Activated gamma-delta T cell treated with Interleukin-2 at 50 U/mL for 16 hours (primary cell): Measurements from ENCODE around the gene CBX2.

ENCODE experiments used
- DNase-seq: peaks from one replicate; pipeline ENCODE4 v3.0.0-alpha.2; 2020

The CBX2 gene

DNA sequence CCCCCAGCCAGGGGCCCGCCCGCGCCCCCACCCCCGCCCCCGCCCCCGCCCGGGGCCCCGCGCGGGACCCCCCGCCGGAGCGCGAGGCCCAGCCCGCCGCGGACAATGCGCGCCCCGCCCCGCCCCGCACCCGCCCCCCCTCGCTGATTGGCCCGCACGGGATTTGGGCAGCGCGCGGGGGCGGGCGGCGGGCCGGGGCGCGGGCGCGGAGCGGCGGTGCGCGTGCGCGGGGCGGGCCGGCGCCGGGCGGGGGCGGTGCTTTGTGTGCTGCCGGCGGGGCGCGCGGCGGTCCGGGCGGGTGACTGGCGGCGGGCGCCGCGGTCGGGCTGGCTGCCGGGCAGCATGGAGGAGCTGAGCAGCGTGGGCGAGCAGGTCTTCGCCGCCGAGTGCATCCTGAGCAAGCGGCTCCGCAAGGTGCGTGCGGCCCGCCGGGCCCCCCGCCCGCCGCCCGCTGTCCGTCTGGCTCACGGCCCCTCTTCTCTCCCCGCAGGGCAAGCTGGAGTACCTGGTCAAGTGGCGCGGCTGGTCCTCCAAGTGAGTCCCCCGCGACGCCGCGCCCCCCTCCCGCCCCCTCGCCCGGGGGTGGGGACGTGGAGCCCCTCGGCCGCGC lies at the start of gene CBX2:
TSS of gene CBX2 (plus strand) at position 255 of the 610 bp plus-strand sequence. CDS start at position 343, 88 bp downstream.
- peak; percentile 77 for DNase-seq

DNA sequence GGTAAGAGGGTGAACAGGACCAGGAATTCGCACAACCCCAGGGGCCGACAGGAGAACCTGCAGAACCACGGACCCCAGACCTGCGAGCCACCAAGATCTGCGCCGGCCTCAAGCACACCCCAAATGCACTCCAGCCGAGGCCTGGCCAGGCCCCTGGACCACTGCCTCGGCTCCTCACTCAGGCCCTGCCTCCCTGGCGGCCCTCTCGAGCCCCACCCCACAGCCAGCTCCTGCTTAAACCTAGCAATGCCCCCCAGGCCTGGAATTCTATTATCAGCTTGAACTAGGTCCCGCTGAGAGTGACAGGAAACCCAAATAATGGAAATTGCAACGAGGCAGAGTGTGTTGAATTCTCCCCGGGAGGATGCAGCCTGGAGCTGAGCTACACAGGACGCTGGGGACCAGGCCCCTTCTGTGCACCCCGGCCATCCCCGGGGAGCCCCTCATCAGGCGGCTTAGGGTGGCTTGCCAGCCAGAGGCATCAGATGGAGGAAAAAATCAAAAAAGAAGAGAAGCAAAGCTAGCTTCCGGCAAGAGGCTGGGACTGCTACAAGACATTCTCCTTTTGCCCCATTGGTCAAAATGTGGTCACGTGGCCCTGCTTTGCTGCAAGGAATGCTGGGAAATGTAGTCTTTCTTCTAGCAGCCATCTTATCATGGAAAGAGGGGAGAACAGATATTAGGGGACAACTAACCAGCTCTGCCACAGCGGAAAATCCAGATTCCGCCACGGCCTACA lies 49.6 kb upstream of the CBX2 start:
- peak; percentile 73 for DNase-seq

DNA sequence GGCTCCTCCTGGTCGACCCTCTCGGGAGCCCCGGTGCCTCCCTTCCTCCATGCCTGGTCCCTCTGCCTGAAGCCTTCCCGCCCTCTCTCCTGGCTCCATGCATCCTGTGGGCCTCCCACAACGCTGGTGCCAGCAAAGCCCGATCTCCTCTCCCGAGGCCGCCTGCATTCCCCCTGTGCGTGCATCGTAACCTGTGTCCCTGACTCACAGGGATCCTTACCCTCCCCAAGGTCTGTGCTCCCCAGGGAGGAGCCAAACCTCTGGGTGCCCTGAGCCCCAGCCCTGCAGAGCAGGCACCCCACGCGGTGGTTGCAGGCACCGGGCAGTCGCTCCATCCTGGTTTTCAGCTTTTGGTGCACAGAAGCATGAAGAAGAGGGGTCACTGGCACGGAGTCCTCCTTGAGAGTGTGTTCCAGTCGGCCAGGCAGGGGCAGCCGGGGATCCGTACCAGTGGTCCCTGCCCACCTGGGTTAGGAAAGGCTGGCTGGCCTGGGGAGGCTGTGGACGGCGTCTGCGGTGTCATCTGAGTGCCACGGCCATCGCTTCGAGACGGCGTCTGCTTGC lies 49.0 kb upstream of the CBX2 start:
- no peak for DNase-seq

DNA sequence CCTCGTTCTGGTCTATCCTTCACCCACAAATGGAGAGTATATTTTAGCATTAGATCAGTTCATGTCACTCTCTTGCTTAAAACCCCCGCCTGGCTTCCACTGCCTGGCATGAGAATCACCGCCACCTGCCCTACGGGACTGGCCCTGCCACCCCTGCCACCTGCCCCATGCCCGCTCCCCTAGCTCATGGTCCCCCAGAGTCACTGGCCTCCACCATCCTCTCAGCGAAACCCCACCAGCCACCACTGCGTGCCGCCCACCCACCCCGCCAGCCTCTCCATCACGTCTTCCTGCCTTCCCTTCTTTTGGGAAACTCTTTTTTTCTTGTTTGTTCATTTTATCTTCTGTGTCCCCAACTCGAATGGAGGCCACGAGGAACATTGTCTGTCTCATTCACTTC lies 48.2 kb upstream of the CBX2 start:
- DNase-seq, result no peak

DNA sequence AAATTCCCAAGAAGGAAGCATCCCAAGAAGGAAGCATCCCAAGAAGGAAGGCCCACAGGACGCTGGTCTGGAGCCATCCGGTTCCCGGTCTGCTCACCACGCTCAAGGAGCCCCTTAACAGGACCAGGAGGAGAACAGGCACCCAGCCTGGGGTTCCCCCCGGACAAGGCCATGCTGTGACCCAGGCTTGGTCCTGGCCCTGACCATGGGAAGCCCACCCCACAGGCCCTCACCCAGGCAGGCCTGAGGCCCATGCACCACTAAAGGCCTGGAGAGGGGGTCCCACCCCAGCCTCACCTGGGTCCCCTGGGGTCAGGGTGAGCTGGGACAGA lies 47.5 kb upstream of the CBX2 start:
- DNase-seq, result no peak

DNA sequence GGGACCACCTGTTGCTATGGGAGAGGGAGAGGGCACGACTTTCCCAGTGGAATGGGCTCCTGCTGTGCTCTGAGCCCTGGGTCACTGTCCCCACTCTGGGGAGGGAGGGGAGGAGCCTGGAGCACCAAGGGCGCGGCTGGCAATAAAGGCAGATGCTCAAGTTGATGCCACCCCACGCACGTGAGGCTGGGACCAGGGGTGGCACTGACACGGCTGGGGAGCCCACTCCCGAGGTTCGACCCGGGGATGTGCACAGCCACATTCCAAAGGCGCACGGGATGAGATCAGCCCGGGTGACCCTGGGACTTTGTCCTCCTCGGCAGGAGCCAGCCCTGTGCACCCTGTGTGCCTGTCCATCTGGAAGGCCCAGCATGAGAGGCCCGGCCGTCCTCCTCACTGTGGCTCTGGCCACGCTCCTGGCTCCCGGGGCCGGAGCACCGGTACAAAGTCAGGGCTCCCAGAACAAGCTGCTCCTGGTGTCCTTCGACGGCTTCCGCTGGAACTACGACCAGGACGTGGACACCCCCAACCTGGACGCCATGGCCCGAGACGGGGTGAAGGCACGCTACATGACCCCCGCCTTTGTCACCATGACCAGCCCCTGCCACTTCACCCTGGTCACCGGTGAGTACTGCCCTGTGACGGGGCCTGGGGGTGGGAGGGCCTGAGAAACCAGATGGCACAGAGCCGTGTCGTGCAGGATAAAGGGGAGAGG lies 47.0 kb upstream of the CBX2 start, which contains the start of gene ENPP7:
TSS of gene ENPP7 (plus strand) at position 175 of the 715 bp plus-strand sequence. CDS start at position 372, 197 bp downstream.
- DNase-seq, result no peak

DNA sequence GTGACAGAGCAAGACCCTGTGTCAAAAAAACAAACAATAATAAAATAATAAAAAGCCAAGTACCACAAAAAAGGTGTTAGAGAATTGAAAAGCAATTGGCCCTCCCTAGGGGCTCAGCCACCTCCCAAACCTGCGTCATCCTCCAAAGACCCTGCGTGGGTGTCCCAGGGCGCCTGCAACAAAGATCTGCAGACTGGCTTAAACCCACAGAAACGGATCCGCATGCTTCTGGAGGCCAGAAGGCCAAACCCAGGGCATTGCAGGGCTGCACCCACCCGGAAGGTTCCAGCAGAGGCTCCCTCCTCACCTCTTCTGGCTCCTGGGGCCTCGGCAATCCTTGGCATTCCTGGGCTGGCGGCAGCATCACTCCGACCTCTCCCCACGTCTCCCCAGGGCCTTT lies 45.7 kb upstream of the CBX2 start:
- no peak for DNase-seq

DNA sequence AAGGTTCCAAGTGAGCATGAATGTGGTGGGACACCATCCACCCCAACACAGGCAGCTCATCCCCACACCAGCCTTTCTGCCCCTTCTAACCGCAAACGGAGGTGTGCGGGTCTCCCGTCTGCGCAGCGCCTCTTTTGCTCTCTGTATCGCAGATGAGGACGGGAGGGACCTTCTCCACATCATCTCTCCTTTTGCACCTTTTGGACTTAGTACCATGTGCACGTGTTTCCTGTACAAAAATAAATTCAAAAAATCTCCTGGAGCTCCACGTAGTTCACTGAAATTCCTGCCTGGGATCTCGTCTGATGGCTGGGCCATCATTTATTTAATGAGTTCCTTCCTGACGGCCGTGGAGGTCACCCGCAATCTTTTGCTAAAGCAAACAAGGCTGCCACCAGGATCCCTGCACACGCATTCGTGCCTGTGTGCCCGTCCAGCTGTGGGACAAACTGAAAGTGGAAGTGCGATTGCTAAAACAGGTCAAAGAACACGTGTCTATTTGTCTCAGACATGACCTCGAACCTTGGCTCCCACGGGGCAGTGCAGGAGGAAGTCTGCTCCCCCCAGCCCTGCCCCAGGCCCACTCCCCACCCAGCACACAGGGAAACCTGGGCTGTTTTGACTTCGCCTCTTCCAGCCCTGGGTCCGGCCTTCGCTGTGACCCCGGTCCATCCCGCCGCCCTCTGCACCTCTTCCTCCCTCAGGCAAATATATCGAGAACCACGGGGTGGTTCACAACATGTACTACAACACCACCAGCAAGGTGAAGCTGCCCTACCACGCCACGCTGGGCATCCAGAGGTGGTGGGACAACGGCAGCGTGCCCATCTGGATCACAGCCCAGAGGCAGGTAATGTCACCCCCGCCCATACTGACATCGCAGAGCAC lies 44.9 kb upstream of the CBX2 start:
- no peak for DNase-seq

DNA sequence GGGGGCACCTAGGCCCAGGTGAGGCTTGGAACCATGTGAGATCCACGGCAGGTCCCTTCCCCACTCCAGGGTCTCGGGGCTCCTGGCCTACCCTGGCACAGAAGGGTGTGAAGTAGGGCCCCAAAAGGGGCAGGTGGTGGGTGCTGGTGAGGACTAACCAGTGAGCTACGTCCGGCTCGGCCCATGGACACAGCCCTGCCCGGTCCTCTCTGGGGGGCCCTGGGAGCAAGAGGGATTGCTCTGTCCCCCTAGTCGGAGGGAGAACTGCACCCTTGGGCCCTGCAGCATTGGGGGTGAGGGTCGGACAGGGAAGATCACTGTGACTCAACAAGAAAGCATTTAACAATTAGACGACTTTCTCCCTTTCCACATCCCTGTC lies 44.3 kb upstream of the CBX2 start:
- no peak for DNase-seq

DNA sequence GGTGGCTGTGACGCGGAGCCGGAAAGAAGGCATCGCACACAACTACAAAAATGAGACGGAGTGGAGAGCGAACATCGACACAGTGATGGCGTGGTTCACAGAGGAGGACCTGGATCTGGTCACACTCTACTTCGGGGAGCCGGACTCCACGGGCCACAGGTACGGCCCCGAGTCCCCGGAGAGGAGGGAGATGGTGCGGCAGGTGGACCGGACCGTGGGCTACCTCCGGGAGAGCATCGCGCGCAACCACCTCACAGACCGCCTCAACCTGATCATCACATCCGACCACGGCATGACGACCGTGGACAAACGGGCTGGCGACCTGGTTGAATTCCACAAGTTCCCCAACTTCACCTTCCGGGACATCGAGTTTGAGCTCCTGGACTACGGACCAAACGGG lies 42.9 kb upstream of the CBX2 start:
- DNase-seq, result no peak

DNA sequence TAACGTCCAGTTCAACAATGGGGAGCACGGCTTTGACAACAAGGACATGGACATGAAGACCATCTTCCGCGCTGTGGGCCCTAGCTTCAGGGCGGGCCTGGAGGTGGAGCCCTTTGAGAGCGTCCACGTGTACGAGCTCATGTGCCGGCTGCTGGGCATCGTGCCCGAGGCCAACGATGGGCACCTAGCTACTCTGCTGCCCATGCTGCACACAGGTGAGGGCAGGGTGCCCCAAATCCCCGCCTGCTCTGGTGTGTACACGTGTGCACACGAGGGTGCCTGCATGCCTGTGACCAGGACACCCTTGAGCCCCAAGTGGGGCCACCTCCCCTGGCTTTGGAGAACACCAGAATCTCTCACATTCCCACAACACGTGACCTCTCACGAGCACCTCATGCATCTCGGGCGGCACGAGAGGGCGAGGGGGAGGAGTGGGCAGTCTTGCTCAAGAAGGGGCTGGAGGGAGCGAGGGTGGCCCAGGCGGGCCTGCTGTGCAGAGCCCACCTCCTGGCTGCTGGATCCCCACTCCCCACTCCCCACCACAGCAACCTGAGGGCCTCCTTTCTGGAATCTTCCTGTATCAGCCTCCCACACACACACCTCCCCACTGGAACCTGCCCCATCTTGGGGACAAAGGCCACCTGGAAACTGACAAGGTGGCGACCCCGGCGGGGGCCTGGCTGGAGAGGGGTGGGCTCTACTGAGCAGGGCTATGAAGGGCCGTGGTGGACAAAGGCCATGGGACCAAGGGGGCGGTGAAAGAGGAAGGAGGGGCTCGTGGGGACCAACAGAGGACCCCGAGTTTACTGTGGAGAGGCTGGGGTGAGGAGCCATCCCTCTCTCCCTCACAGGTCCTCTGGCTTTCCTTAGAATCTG lies 40.7 kb upstream of the CBX2 start:
- DNase-seq, result no peak

DNA sequence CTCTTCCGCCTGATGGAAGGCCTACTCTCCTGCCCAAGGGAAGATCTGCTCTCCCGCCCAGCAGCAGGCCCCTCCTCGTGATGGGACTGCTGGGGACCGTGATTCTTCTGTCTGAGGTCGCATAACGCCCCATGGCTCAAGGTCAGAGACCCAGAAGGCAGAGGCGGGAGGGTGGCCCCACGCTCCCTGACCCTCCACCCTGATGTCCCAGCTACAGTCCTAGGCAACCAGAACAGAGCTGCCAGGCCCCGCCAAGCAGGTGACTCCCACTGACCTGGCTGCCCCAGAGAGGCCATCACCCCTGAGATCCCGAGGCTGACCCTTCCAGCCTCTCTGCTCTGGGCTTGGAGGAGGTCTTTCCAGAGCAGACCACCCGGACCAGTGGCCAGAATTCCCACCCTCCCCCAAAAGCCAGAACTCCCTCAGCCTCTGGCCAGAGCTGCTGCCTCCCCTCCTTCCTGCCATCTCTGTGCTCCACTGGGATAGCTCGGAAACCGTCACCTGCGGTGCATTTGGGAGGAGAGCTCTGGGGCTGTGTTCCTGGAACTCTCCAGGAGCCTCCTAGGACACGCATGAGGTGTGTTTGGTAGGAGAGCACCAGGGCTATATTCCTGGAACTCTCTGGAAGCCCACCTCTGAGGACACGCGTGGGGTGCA lies 39.9 kb upstream of the CBX2 start:
- no peak for DNase-seq

DNA sequence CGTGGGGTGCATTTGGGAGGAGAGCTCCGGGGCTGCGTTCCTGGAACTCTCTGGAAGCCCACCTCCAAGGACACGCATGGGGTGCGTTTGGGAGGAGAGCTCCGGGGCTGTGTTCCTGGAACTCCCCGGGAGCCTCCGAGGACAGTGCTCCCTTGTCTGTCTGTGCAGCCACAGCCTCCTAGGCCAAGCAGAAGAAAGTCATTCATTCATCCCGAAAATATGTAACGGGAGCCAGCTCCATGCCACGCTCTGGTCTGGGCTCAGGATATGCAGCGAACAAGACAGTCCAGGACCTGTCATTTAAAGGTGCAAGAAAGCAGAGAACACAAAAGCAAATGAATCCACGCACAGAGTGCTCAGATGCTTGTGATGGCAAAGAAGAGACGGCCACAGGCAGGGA lies 39.3 kb upstream of the CBX2 start:
- DNase-seq, result no peak

DNA sequence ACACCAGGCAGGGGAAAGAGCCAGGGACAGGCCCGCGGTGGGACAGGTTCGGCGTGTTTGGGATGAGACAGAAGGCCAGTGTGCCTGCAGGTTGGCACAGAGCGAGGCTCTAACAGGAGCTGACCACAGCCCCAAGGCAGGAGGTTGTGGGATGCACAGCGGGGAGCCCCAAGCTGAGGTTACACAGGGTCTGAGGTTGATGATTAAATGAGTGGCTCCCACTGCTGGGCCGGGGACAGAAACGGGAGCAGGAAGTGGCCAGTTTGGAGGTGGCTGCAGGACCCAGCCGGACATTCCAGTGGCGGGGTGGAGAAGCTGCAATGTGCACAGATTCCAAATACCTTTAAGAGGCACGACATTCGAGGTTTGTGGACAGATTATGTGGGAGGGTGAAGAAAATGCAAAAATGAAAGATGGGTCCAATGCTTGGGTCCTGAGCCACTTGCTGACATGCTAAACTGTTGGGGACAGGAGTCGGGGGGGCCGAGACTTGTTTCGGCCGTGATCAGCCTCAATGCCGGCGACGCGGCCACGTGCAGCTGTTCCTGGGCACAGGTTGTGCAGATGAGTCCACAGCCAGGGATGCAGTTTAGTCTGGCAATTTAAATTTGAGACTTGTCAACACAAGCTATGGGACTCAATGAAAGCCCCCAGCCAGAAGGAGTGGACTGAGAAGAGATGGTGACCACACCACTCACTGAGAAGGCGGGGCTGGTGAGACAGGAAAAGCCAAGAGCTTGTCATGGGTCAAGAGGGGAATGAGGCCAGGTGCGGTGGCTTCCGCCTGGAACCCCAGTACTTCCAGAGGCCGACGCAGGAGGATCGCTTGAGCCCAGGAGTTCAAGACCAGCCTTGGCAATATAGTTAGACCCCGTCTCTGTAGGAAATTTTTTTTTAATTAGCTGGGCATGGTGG lies 38.5 kb upstream of the CBX2 start:
- DNase-seq, result no peak

DNA sequence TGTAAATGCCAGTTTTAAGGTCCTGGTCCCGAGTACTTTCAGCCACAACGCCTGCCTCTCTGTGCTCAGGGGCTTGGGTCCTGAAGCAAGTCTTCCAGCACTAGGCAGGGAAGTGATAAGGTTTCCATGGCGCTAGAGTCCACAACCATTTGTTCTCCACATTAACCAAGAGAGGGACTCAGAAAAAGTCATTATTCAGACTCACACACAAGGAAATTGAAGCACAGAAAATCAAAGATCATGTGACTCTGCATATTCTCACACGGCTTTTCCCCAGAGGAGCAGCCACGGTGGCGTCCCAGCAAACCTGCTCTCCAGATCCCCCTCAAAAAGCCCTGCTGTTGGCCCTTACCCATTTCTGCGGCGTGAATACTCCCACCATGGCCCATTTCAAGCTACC lies 37.5 kb upstream of the CBX2 start:
- no peak for DNase-seq

DNA sequence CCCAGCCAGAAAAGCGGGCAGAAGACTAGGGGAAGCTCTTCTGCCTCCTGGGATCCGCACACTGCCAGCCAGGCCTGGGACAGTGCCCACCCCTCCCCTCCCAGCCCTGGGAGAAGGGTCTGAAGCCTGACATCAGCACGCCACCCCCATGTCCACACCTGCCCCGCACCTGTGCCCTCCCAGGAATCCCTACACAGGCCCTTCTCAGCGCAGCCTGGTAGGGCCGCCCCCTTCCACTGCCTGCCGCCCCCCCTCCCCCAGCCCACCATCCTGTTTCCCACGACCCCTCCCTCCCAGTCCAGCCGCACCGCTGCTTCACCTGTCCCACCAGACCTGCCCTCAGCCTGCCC lies 36.6 kb upstream of the CBX2 start:
- DNase-seq, result no peak

DNA sequence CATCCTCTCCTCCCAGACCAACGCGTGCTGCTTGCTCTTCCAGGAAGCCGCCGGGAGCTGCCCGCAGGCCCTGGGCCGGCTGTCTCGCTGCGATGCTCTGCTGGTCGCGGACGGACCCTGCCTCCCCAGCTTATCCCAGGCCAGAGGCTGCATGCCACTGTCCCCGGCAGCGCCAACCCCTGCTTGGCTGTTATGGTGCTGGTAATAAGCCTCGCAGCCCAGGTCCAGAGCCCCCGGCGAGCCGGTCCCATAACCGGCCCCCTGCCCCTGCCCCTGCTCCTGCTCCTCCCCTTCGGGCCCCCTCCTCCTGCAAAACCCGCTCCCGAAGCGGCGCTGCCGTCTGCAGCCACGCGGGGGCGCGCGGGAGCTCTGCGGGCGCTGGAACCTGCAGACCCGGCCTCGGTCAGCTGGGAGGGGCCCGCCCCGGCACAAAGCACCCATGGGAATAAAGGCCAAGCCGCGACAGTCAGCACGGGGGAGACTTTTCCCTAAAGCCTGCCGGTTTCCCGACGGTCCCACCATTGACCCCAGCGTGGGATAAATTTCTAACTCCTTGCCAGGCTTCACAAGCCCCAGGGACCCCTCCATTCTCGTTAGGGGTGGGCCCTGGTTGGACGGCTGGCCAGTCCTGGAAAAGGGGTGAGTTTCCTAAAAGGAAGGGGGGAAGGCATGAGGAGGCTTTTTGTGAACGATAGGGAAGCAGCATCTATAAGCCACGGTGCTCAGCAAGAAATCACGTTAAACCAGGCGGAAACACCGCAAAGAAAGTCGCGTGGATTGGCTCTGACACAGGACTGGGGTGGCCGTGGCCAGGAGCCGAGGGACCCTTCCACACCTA lies 36.0 kb upstream of the CBX2 start:
- peak; percentile 62 for DNase-seq

DNA sequence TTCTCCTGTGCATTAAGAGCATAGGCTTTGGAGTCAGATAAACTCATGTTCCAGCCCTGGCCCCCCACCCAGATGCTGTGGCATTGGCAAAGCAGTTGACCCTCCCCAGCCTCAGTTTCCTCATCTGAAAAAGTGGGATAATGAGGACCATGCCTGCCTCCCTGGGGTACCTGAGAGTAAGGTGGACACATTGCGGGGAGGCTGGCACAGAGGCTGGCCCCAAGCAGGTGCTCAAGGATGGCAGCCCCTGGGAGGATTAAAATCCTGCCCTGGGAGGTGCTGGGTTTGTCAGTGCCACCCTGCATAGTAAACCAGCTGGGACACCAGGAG lies 35.4 kb upstream of the CBX2 start:
- no peak for DNase-seq

DNA sequence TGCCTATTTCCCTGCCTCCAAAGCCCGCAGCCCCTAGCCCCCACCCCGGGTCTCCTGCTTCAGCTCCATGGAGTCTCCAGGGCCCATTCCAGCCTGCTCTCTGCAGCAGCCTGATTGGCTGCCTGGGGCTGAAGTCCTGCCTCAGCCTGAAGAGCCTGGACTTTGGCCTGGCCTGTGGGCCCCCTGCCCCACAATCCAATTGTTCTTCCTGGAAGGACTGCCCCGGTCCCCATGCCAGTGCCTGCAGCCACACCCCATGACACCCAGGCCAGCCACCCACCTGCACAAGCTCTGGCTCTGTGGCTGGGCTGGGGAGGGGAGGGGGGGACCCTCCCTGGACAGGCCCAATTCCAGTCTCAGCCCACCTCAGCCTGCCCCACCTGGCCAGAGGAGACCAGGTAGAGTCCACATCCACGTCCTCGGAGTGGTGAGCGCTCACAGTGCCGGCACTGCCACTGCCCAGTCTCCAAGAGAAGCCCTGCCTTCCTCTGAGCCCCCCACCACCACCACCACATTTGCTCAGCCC lies 34.9 kb upstream of the CBX2 start:
- no peak for DNase-seq
